Gastrocnemius medialis (tissue), 4 donors: ENCODE measurements around the gene SSH3.

Experiments
- CTCF ChIP-seq, 5 experiments: fragments of 450-650 bp in 3 of 5; fragments of 200-600 bp in 2 of 5; sonication (generic) in 2 of 5; IDR thresholded peaks in 4 of 5; conservative IDR thresholded peaks in 1 of 5; 1 replicate in 4 of 5; 2 replicates in 1 of 5; pipeline ENCODE4 v1.5.1; 2016 to 2019; ENCODE audit warnings: antibody characterized with exemption in 5 of 5, mild to moderate bottlenecking in 3 of 5, moderate library complexity in 3 of 5
- POLR2A ChIP-seq, 2 donors: fragments of 450-650 bp; IDR thresholded peaks; one replicate each; pipeline ENCODE4 v1.6.1; 2017; ENCODE audit warnings: antibody characterized with exemption in 2 of 2, mild to moderate bottlenecking in 2 of 2, moderate library complexity in 2 of 2

GRCh38 chr11:67260406-67260805 is 42.9 kb upstream of the SSH3 start:
- TF ChIP-seq POLR2A (IDR thresholded peaks at IDR 0.05) (no peak), CTCF (IDR thresholded peaks at IDR 0.05 in 4 of 5, conservative IDR thresholded peaks at IDR 0.05 in 1 of 5) (no peak)
